Measurements from ENCODE around the gene YJEFN3.

YJEFN3 gene

DNA sequence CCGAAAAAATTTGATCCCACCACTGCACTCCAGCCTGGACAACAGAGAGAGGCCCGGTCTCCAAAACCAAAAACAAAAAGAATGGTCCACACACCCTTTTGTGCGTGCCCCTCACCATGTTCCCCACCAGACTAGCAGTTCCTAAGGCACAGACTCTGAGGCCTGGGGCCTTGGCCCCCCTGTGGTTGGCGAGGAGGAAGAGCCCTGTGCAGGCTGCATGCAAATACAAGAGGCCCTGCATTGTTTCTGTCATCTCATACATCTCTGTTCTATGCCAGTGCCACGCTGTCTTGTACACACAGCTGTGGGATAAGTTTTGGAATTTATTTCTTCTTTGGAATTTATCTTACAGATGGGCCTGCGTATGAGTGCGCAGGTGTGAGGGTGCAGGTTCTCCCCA, 4.7 kb upstream of the YJEFN3 start:
- DNase-seq = no peak

DNA sequence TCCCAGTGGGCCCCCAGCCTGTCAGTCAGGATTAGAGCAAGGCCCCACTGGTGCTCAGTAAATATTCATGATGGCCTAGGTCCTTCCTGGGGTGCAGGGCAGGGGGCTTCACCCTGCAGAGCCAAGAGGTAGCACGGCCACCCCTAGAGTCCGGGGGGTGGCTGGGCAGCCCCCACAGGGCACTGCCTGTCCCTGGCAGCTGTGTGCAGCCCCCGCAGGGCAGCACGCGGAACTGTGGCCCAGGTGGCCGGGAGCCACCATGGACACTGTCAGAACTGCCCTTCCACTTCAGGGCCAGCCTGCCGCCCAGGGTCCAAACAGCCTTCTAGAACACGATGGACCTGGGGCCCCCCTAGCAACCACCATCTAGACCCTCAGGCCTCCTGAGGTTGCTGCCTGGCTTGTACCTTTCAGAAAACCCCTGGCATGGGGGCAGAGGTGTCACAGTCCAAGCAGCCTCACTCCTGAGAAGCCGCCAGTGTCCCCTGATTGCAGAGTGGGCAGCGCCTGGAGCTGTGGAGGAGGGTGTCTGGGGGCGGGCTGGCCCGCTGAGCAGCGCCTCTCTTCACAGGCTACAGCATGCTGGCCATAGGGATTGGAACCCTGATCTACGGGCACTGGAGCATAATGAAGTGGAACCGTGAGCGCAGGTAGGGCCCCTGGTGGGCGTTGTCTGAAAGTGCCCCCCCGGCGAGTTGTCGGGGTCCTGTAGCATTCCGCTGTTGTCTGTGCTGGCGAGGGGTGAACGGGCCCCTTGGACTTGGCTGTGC, 2.9 kb upstream of the YJEFN3 start:
- DNase-seq = peak; percentile 49

DNA sequence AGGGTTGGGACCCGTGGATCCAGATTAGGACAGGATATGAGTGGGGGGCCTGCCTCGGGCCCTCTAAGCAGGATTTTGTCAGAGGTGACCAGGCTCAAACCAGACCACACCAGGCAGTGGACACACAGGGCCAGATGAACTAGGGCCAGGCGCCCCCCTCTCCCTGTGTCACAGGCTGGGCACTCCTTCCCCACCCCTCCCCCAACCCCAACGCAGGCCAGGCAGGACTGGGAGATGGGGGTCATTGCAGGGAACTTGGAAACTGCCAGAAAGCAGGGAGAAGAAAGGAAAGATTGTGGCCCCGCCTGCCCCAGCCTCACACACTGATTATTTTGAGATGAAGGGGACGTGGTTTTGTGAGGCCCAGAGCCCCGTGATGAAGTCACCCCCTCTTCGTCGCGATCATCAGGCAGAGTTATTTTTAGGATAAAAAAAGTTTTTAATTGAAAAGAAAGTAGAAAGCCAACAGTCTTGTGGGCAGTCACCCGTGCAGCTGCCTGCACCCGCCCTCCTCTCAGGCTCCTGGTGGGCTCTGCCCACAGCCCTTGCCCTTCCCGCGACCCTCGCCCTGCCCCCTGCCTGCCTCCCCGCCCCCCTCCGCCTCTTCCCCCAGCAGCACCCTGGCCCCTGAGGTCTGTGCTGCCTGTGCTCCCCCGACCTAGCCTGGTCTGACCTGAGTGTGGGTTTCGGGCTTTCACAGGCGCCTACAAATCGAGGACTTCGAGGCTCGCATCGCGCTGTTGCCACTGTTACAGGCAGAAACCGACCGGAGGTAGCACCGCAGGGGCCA, 1.9 kb upstream of the YJEFN3 start:
- DNase-seq = no peak

DNA sequence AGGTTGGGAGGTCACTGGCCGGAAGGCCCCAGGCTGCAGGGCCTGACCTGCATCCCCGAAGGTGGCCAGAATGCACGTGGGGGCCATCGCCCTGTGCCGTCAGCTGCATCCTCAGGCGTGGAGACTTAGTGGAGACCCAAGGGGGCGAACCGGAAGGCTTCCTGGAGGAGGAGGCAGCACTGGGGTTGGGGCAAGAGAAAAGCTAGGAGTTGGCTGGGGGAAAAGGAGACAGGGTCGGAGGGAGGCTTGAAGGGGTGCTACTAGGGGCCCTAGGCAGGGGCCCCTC, 1.4 kb upstream of the YJEFN3 start:
- no peak for DNase-seq

DNA sequence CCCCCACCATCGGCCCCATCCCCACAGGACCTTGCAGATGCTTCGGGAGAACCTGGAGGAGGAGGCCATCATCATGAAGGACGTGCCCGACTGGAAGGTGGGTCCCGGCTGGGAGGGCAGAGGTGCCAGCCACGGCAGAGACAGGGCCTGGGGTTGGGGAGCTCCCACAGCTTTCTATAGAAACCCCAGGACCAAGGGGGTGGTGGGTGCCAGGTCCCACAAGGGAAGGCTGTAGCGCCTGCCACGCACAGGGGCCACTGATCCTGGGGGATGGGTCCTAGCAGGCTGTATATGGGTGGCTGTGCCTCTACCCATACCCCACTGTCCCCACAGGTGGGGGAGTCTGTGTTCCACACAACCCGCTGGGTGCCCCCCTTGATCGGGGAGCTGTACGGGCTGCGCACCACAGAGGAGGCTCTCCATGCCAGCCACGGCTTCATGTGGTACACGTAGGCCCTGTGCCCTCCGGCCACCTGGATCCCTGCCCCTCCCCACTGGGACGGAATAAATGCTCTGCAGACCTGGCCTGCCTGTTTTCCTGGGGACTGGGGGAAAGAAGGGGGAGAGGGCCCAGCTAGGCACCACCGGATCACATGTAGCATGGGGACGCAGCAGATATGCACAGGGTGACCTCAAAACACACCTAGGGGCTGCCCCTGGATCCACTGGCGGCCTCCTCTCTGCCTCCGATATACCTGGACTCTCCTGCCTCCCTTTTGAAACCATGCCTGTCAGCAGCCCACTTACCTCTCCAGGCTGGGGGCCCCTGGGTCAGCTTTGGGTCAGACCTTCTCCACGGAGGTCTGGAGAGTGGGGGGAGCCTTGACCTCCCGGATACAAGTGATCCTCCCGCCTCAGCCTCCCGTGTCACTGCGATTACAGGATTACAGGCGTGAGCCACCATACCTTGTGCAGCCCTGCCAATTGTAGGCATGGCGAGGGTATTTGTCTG, 761 bp upstream of the YJEFN3 start:
- no peak for DNase-seq

DNA sequence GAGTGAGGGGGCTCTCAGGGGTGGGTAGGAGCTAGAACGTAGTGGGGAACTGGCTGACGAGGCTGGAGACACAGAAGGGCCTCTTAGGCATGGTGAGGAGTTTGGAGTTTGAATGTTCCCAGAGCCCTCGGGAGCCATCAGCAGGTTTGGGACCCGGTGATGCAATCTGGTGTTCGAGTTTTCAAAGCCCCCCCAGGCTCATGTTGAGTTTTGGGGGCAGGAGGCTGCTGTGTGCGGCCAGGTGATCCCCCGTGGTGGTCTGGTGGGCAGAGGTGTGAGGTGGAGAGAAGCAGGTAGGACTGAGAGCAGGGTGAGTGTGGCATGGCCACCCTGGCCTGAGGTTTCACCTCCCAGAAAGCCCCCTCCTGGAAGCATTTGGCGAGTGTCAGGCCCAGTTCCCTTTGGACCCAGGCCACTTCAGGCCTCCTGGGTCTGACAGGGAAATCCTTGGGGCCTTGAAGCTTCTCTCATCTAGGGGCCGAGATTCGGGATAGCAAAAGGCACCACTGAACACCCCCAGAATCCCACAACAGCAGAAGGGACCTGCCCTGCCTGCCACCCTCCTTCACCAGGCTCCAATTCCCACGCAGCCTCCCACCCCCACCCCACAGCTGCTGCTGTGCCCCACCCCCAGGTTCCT, 1.2 kb downstream of the YJEFN3 start:
- DNase-seq = no peak

DNA sequence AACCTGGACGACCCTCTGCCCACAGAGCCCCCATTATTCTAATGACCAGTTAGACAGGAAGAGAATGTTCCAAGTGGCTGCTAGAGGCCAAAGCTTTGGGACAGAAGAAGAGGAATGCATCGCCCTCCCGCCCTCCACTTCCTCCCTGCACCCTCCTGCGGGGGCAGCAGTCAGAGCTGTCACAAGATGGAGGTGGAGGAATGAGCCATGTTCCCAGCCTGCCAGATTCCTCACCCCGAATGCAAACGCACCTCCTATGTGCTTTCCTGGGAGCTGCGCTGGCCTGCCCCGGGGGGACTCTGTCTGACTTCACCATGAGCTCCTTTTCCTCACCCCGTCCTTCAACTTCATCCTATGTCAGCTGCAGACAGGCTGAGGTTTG, 1.7 kb downstream of the YJEFN3 start:
- DNase-seq = no peak

DNA sequence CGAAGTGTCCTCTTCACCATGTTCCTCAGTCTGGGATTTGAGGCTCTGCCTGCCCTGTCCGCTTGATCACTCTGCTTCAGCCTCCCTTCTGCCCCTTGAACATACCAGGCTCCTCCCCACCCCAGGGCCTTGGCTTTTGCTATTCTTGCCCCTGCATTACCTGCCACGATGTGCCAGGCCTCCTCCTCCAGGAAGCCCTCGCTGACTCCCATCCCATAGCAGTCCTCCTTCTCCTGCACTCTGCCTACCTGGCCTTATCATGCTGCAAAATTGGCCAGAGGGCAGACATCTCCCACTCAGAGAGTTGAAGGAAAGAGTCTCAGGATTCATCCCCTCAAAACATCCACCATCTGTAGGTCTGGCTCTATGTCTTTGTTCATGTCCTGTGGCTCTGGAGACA, 2.2 kb downstream of the YJEFN3 start:
- no peak for DNase-seq

DNA sequence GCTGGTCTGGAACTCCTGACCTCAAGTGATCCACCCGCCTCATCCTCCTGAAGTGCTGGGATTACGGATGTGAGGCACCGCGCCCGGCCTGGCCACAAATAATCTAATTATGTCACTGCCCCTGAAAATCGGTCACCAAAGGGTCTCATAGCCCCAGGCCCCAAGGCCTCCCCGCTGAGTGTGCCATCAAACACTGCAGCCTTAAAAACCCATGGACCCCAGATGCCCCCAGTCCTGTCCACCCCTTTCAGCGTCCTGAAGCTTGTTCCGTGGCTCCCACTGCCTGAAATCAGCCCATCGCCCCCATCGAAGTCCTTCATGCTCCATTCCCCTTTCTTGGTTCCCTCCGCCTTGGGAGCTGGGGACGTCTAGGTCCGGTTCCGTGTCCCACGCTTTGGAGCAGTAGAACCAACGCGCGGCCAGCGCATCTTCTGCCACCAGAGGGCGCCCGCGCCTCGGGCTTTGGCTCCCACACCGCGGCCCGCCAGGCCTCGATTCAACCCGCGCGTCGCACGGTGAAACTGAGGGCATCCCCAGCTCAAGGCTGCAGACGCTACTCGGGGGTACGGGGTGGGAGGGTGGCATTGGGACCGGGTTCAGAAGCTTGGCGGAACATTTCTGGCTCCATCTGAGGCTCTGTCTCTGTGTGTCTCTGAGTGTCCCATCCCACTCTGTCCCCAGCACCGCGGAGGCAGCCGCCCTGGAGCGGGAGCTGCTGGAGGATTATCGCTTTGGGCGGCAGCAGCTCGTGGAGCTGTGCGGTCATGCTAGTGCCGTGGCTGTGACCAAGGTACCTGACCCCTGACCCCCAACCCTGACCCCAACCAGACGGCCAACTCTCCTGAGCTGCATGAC, 3.5 kb downstream of the YJEFN3 start:
- DNase-seq = peak; percentile 90

DNA sequence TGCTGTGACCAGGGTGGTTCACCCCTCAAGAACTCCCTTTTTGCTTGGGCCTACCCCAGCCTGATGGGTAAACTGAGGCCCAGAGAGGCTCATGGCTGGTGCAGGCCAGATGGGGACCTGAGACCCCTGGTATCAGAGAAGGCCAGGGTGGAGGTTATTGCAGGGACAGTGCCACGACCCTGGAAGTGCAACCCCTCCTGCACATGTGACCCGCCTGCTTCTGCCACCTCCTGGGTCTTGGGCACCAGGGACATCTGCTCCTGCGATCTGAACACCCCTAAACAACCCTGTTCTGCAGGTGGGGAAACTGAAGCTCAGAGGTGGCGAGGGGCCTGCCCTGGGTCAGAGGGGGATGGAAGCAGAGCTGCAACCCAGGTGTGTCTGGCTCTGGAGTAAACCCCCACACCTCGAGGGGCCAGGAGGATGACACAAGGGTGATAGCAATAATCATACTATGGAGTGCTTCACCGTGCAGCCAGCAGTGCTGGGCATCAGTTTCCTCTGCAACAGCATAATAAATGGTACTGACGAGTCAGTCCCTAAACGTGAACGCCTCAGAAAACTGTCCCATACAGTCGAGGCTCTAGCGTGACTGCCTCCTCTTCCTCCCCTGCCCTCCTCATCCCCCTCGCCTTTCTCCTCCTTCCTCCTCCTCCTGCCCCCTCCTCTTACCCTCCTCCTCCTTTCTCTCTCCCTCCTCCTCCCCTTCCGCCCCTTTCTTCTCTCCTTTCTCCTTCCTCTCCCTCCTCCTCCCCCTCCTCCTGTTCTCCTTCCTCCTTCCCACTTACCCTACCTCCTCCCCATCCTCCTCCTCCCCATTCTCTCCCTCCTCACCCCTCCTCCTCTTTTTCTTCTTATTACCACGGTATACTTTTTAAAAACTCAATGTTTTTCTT, 4.3 kb downstream of the YJEFN3 start:
- DNase-seq = no peak

DNA sequence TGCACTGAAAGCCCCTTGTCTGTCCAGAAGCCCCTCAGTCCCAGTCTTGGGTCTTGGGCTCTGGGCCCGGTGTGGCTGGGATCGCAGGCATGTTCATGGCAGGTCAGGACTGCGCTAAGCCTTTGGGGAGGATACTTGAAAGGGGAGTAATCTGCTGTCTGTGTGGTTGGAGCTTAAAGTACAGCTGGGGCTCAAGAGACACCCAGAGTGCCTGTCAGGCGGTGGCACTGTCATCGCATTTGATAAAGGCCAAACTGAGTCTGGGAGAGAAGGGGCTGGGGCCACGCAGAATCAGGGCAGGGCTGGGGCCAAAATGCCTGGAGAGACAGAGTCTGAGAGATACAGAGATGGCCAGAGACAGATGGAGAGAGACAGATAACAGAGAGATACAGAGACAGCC, 5.1 kb downstream of the YJEFN3 start:
- peak; percentile 88 for DNase-seq

DNA sequence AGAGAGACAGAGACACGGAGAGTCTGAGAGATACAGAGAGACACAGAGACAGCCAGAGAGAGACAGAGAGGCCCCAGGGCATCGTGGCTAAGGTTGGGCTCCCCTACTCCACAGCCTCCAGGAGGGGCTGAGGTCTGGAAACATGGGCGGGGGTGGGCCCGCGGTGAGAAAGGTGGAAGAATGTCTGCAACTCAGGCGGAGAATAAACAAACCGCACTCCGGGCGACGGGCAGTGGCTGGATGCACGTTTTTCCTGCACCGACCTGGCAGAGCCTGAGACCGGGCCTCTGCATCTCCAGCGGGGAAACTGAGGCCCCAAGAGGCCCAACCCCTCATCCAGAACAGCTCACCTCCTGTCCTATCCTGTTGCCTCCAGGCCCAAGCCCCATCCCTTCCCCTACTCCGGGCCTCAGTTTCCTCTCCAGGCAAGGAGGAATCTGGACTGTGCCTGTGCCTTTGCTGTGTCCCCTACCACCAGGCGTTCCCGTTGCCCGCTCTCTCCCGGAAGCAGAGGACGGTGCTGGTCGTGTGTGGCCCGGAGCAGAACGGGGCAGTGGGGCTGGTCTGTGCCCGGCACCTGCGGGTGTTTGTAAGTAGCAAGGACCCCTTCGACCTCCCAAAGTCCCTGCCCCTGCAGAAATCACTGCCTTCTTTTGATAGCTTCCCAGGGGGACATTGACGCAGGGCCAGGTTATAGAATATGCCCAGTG, 6.0 kb downstream of the YJEFN3 start:
- DNase-seq = no peak

DNA sequence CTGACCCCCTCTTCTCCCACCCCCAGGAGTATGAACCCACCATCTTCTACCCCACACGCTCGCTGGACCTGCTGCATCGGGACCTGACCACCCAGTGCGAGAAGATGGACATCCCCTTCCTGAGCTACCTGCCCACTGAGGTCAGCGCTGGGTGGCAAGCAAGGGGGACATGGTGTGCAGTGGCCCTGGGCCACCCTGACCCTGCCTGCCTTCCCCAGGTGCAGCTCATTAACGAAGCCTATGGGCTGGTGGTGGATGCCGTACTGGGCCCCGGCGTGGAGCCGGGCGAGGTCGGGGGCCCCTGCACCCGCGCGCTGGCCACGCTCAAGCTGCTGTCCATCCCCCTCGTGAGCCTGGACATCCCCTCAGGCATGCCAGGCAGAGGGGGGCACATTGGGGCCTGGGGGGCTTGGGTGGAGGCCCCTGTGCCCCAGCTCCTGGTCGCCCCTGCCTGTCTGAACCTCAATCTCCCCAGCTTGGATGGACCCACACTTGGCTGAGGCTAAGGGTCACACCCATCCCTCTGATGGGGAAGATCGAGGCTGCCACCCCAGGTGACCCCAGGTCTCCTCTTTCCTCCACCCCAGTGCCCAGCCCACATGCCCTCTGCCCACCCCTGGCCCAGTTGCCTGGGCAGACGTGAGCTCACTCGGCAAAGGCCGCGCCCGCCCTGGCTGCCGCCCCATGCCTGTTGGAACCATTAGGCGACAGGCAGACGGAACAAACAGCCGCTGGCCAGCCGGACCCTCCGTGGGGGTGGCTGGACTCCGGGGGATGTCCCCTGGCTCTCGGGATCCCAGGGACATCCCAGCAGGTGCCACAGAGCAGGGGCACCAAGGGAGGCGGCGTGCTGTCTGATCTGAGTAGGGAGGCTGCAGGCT, 6.8 kb downstream of the YJEFN3 start:
- DNase-seq = no peak

DNA sequence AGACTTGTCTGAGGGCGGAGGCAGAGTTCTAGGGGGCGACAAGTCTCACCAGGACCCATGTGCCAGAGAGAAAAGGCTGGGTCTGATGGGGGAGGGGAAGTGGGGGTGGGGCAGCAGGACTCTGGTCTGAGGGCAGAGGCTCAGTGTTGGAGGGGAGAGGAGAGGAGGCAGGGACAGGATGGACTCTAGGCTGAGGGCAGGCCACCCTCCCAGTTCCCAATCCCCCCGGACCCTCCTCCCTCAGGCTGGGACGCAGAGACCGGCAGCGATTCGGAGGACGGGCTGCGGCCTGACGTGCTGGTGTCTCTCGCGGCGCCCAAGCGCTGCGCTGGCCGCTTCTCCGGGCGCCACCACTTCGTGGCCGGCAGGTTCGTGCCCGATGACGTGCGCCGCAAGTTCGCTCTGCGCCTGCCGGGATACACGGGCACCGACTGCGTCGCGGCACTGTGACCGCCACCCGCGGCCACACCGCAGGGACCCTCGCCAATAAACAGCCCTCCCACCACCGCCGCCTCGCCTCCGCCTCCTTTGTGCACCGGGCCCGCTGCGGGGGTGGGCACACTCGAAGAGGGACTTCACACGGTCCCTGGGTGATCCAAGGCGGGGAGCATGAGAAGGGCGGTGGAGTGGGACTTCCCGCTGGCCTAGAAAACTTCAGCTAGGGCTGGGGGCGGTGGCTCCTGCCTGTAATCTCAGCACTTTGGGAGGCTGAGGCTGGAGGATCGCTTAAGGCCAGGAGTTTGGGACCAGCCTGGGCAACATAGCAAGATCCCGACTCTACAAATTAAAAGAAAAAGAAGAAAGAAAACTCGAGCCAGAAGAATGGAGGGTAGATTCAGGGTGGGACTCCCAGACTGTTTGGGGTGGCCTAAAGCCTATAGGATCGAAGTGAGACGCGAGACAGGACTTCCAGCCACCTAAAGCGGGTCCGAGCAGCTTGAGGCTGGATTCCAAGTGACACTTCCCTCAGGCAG, 8.7 kb downstream of the YJEFN3 start:
- peak; percentile 42 for DNase-seq

DNA sequence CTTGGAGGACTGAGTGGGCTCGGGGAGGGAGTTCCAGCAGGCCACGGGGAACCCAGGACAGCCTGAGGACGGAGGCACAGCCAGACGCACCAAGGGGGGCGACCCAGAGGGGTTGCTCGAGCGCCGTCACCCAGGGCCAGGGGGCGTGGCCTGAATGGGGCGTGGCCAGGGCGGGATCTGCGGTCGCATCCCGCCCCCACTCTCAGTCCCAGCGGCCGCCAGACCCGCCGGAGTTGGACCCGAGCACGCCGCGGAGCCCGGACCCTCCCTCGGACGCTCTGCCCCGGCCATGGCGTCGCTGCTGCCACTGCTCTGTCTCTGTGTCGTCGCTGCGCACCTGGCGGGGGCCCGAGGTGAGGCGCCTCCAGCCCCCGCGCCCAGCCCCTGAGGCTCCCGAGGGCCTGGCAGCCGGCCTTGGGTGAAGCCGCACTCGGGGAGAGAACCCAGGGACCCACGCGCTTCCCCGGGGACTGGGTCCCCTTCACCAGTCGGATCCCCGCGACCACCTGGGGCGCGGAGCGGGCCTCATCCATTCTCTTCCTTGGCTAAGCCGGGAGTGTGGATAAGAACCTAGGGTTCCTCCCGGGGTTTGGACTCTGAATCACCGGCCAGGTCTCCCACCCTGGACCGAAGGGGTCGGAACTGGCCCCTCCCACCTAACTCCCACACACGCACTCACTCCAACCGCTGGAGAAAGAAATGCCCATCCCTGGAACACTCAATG, 9.5 kb downstream of the YJEFN3 start, which contains the start of gene CILP2:
CILP2 (plus strand) TSS at position 205 of the 724 bp plus-strand sequence; CDS start at position 290, 85 bp downstream.
- peak; percentile 90 for DNase-seq

DNA sequence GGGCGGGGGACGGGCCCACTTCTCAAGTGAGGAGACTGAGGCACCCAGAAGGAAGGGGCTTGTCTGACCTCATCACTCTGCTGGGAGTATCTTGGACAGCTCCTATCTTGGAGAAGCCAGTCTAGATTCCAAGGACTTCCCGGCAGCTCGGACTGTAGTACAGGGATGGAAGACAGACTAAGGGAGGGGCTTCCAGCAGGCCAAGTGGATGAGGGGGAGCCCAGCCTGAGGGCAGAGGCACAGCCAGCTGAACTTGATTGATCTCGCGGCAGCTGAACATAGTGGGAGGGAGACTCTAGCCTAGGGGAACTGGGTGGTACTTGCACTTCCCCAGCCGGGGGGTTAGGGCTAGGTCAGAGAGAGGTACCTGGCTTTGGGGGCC, 10.1 kb downstream of the YJEFN3 start:
- DNase-seq = peak; percentile 55

DNA sequence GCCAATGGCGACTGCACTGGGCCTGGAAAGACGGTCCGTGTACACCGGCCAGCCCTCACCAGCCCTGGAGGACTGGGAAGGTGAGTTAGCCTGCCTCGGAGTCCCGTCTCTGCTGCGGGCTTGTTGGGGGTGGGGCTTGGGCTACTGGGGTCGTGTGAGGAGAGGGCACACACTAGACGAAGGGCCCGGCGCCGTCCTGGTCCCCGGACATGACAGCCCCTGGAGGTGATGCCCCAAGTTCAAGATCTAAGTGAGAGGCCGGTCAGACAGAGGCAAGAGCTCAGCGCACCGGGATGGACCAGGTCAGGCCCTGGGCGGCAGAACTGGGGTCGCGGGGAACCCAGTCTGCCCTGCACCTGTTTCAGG, 11.0 kb downstream of the YJEFN3 start:
- DNase-seq = no peak

All from NCI-H82 (cell line).